ENCODE measurements around the gene KIAA1958. TPM values are rescaled to one million over a fixed set of nuclear protein-coding genes. Genes with fewer than 3 reads are reported as not detected.

KIAA1958 gene
- total RNA-seq, 3 donors from 2014 or later: 7.4 to 12.7 (median 9.3) TPM

GRCh38 chr9:112712678-112713077 is 226.1 kb downstream of the KIAA1958 start:
- no peak for DNase-seq
- Histone ChIP-seq H3K36me3 (ENCODE audit: low read depth) (no peaks in the 10 kb centered on the region), H3K4me3 (no peak overlapping the region), H3K9me3 (no peaks in the 10 kb centered on the region), H3K4me1 (ENCODE audit: low read depth) (peaks cover 10% of the 10 kb centered on the region)
- intact Hi-C loops (cut with DNase I, micrococcal nuclease): no loop called here
- TF ChIP-seq CTCF (IDR thresholded peaks at IDR 0.05): no peak
- no peak for ATAC-seq

DNA sequence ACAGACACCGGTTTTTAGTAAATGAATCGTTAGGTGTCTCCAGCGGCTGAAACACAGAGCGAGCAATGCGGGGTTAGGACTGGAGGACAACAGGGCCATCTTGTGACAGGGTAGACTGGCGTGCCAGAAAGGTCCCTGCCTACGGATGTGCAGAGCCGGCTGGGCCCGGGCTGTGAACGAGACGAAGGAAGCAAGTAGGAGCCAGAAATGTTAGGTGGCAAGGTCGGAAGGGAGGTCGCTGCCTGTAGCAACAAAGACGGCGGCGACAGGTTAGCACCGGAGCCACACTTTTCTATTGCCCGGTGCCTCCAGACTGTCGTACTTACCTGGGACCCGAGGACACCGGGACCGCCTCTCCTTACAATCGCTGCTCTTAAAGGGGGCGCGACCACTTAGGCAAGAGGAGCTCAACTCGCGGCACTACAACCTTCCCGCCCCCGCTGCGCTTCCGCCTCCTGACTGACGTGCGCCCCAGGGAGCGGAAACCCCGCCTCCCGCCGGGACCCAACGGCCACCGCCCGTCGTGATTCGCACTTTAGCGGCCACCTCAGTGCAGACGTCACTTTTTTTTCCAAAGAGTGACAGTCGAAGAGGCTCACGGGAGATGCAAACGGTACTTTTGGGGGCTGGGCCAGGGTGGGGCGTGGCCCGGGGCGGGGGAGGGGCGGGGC is 231.2 kb downstream of the KIAA1958 start, which contains the start of gene INIP:
TSS of gene INIP (minus strand) at position 457 of the 671 bp plus-strand sequence. CDS start 1,632 bp downstream, outside the sequence.
- intact Hi-C loops (cut with DNase I, micrococcal nuclease): no loop called here
- Histone ChIP-seq H3K36me3 (ENCODE audit: low read depth) (no peaks in the 10 kb centered on the region), H3K4me1 (ENCODE audit: low read depth) (peaks cover 10% of the 10 kb centered on the region), H3K4me3 (peak within 1 kb of the TSS; percentile 56), H3K9me3 (no peaks in the 10 kb centered on the region)
- no peak for TF ChIP-seq CTCF (IDR thresholded peaks at IDR 0.05)
- peak; percentile 97 to 98 (median 98) for DNase-seq
- peak; percentile 97 for ATAC-seq

Other genes with a start within 250 kb of the KIAA1958 start
- gene PTBP3, start 153.2 kb upstream of the KIAA1958 start, total RNA-seq: 100 to 1,000 TPM in 2 of 3 donors, 10 to 100 TPM in 1; 69.3 to 132 (median 125) TPM
- 10 to 100 TPM; 35.7 to 40.8 (median 38.1) TPM for gene HSDL2, start 106.7 kb upstream of the KIAA1958 start, total RNA-seq
- gene INIP, start 231.3 kb downstream of the KIAA1958 start, total RNA-seq: 10 to 100 TPM; 25.6 to 36.4 (median 30.6) TPM